Thyroid gland (tissue), 4 donors: ENCODE results near the gene TMEM225.

Experiments used
- POLR2A ChIP-seq, 2 donors: fragments of 450-650 bp; IDR thresholded peaks; one replicate each; pipeline ENCODE4 v1.6.1; 2017; ENCODE audit warnings: antibody characterized with exemption in 2 of 2, mild to moderate bottlenecking in 2 of 2, moderate library complexity in 1 of 2
- TF ChIP-seq, protein P1 (sequence below), 6 experiments: fragments of 200-600 bp in 3 of 6; fragments of 450-650 bp in 3 of 6; sonication (generic) in 3 of 6; IDR thresholded peaks; one replicate each; pipeline ENCODE4 v1.5.1; 2016 to 2019; ENCODE audit warnings: antibody characterized with exemption in 6 of 6, mild to moderate bottlenecking in 2 of 6, inconsistent platforms in 1 of 6, moderate library complexity in 1 of 6

DNA sequence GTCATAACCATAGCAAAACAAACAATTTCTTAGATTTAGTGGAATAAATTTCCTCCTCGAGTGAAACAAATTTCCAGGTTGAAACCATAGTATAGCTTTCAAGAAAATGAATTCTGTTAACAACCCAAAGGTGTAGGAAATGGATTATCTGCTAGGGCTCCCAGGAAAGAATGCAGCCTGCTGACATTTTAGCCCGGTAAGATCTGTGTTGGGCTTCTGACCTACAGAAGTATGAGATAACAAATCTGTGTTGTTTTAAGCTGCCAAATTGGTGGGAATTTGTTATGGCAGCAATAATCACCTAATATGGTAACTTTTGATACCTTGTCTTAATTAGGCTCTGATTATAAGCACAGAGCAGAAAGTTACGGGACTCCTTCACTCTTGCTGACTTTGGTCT, 47.3 kb downstream of the TMEM225 start:
- TF ChIP-seq, protein P1, sequence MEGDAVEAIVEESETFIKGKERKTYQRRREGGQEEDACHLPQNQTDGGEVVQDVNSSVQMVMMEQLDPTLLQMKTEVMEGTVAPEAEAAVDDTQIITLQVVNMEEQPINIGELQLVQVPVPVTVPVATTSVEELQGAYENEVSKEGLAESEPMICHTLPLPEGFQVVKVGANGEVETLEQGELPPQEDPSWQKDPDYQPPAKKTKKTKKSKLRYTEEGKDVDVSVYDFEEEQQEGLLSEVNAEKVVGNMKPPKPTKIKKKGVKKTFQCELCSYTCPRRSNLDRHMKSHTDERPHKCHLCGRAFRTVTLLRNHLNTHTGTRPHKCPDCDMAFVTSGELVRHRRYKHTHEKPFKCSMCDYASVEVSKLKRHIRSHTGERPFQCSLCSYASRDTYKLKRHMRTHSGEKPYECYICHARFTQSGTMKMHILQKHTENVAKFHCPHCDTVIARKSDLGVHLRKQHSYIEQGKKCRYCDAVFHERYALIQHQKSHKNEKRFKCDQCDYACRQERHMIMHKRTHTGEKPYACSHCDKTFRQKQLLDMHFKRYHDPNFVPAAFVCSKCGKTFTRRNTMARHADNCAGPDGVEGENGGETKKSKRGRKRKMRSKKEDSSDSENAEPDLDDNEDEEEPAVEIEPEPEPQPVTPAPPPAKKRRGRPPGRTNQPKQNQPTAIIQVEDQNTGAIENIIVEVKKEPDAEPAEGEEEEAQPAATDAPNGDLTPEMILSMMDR (IDR thresholded peaks at IDR 0.05) = no peak
- TF ChIP-seq POLR2A (IDR thresholded peaks at IDR 0.05) = no peak
